Suppressor macrophage treated with lipopolysaccharide for 4 hours (primary cell): ENCODE measurements around the gene MLH1.
A peak's percentile ranks its signal among the peaks of the same experiment; 100 is the strongest.
"Not testable (repeated sequence)": the region's sequence is repeated elsewhere in the genome, so short reads cannot be mapped to it uniquely, and the experiment has no call there.

Experiments used
- DNase-seq: peaks from one replicate; pipeline ENCODE4 v3.0.0-alpha.2; 2020

The MLH1 gene

DNA sequence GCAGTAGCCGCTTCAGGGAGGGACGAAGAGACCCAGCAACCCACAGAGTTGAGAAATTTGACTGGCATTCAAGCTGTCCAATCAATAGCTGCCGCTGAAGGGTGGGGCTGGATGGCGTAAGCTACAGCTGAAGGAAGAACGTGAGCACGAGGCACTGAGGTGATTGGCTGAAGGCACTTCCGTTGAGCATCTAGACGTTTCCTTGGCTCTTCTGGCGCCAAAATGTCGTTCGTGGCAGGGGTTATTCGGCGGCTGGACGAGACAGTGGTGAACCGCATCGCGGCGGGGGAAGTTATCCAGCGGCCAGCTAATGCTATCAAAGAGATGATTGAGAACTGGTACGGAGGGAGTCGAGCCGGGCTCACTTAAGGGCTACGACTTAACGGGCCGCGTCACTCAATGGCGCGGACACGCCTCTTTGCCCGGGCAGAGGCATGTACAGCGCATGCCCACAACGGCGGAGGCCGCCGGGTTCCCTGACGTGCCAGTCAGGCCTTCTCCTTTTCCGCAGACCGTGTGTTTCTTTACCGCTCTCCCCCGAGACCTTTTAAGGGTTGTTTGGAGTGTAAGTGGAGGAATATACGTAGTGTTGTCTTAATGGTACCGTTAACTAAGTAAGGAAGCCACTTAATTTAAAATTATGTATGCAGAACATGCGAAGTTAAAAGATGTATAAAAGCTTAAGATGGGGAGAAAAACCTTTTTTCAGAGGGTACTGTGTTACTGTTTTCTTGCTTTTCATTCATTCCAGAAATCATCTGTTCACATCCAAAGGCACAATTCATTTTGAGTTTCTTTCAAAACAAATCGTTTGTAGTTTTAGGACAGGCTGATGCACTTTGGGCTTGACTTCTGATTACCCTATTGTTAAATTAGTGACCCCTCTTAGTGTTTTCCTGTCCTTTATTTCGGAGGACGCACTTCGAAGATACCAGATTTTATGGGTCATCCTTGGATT, at the start of gene MLH1:
MLH1 (plus strand) TSS at position 193 of the 958 bp plus-strand sequence; CDS start at position 223, 30 bp downstream.
- peak; percentile 100 for DNase-seq

DNA sequence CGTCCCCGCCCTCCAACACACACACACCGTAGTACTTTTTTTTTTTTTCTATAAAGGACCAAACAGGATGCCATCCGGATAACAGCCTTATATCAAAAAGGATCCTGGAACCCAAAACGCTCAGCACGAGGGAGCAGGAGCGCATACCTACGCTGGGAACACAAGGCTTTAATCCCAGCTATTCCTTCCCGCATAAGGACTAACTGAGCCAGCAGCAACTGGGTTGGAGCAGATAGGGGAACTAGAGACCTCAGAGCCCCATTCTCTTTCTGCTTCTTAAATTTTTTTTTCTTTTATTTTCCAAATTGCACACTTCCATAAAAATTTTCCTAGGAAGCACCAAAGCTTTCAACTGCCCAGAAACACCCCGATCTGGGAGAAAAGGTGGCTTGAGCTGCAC, 49.7 kb upstream of the MLH1 start:
- no peak for DNase-seq

DNA sequence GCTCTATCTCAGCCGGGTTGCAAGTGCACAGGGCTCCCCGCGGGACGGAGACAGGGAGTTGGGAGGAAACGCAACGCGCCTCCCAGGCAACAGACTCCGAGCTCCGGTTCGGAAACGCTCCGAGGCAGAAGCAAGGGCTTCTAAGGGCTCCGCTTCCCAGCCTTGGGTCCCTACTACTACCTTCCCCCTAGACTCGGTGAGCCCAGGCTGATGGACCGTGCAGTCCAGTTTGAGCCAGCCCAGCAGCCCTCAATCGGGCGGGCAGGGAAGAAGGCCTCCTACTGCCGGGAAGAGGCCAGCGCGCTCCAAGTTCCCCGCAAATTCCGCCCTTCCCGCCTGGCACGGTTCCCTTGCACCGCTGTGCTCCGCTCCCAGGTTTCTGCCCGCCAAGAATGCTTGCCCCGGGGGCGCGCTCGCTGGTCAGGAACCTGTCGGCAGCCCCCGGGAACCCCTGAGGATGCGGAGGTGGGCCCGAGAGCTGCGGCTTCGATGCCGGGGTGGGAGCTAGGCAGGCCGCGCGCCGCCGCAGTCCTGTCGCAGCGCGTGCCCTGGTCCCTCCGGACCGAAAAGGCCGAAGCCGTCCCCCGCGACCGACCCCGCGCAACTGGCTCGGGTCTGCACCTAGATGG, 49.2 kb upstream of the MLH1 start:
- peak; percentile 50 for DNase-seq

DNA sequence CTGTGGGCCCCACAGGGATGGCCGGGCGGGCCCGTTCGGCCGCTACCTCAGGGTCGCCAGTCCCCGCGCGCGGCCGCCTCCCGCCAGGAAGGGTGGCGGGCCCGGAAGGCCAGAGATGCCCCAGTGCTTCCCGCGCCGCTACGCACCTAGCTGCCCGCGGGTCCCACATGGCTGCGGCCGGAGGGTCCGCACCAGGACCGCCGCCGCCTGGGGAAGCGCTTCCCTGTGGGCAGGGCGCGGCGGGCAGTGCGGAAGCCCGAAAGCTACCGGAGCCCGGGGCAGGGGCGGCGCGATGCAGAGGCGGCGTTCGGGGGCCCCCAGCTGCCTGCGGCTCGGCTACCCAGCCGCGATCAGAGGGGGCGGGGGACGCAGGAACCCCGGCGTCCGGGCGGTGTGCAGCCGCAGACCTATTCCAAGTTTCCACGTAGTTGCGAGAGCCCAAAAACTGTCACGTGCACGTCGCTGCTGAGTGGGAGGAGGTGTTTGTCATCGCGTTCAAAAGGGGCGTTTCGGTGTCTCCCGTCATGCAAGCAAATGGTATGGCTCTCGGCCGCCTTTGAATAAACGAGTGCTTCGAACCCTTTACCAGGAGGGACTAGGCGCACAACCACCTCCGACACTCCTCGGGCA, 48.6 kb upstream of the MLH1 start, which contains the start of gene TRANK1:
TRANK1 (minus strand) TSS at position 414 of the 630 bp plus-strand sequence; CDS start at position 169, 245 bp downstream.
- peak; percentile 77 for DNase-seq

DNA sequence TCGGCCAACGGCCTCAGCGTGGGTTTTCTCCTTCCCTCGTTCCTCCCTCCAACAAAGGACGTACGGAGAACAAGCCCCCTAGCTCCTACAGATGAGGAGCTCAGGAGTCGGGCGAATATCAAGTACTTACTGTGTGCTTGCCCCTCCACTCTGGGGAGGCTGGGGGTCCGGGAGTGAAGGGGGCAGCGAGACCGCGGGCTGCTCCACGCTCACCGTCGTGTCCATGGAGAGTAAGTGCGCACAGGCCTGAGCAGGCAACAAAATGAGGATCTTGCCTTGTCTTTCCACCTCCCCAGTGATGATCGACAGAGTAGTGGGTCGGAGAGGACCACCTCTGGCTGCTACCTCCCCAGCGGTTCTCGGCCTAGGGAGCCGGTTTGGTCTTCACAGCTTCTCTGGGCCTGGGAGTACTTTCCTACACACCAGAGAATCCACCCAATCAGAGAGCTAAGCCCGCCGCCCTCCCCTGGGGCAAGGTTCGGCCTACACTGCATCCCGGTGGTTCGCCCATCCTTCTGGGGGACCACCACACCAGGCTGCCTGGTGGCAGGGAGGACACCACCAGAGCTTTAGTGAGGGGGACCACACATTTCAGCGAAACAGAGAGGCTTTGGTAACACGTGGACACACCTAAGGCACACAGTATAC, 47.9 kb upstream of the MLH1 start:
- no peak for DNase-seq

DNA sequence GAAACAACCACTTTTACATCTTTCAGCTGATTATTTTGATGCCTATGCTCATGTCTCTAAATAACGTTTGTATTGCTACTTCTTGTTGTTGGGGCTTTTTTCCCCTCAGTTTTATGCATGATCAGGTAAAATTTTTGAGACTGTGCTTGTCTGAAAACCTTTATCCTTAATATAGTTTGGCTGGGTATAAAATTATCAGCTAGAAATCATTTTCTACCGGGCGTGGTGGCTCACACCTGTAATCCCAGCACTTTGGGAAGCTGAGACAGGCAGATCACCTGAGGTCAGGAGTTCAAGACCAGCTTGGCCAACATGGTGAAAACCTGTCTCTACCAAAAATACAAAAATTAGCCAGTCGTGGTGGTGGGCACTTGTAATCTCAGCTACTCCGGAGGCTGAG, 45.5 kb upstream of the MLH1 start:
- not testable (repeated sequence) for DNase-seq

DNA sequence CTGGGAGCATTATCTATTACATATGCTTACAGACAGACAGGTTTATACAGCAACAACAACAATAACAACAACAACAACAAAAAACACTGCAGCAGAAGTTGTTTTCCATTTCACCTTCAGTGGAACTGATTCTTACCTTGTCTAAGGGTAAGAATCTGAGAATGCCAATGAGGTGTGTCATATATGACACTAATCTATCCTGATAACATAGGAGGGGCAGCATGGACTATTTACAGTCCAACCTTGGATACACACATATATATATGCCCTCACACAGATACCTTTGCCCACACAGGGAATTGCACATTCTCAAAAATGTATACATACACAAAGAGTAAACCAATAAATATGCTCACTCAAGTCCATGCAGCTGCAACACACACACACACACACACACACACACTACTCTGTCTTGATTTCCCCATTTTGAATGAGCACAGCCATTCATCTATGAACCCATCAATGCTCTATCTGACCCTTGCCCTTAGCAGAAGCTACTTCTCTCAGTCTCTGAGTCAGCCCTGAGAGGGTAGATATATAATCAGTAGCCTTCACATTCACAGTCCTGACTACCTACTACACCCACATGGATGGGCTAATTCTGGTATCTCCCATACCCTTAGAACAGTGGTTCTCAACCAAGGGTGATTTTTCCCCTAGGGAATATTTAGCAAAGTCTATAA, 38.7 kb upstream of the MLH1 start:
- DNase-seq: peak; percentile 58

DNA sequence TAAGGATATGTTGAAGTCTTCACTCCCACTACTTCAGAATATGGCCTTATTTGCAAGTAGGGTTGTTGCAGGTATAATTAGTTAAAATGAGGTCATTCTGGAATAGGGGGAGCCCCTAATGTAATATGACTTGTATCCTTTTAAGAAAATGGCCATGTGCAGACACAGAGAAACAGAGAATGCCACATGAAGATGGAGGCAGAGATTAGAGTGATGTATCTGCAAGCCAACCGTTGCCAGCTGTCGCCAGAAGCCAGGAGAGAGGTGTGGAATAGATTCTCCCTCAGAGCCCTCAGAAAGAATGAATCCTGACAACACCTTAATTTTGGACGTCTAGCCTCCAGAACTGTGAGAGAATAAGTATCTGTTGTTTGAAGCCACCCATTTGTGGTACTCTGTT, 37.2 kb upstream of the MLH1 start:
- DNase-seq: no peak

DNA sequence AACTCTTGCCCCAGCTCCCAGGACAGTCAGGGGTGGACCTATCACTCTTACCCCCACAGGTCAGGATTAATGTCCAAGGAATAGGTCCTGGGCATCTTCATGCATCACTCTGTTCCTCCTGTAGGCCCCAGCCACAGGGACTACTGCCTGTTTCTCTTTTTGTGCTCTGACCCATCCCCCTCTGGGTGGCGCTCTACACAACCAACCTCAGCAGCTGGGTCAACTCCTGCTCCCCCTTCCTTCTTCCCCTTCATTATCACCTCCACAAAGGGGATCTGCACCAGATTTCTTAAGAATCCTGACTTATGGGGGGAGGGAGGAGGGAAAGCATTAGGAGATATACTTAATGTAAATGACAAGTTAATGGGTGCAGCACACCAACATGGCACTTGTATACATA, 36.3 kb upstream of the MLH1 start:
- DNase-seq: no peak

DNA sequence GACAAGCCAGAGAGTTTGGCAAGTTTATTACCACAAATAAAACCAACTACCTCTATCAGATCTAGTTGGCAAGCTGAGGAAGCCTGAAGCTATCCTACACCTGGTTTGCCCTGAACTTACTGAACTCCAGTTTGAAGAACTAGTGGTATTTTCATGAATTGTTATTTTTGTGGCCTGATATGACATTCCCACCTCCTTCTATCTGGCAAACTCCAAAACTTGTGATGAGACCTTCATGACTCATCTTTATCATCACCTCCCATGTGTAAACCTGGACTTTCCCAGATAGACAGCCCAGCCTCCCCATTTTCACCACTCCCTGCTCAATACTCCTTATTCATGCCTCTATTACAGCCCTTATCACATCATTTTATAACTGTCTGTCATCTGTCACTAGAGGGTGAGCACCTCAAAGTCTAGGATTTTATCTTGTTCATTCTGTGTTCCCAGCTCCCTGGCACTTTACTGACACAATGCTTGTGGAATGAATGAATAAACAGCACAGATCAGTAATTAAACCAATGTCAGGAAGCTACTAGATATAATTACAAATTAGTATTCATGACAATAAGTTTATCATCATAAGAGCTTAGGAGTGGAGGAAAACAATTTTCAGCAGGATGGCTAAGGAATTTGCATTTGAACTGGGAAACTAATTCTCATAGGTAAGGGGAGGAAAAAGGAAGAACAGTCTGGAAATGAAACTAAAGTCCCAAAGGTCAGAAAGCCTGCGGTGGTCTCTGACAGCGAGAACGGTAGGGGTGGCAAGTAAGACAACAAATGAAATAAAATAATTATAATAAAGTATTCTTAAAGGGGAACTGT, 35.2 kb upstream of the MLH1 start:
- peak; percentile 79 for DNase-seq

DNA sequence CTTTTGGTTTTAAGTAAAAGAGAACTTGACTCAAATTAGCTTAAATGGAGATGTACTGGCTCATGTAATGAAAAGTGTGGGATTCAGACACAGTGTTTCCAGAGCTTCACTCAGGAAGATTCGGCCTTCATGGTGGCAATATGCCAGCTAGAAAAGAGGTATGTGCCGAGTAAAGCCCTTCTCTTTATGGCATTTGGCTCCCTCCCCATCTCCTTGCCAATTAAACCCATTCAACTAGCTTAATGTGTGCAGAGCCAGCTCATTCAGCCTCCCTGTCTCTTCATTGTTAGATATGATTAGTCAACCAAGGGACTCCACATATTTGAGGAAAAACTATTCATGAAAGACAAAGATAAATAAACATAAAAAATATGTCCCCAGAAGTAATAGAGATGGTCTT, 33.5 kb upstream of the MLH1 start:
- DNase-seq: no peak

DNA sequence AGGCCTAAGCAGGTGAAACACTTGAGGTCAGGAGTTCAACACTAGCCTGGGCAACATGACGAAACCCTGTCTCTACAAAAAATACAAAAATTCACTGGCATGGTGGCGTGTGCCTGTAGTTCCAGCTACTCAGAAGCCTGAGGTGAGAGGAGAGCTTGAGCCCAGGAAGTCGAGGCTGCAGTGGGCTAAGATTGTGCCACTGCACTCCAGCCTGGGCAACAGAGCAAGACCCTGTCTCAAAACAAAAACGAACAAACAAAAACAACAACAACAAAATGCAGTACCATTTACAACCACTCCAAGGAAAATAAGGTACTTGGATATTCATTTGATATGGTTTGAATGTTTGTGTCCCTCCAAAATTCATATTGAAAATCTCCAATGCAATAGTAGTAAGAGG, 32.8 kb upstream of the MLH1 start:
- DNase-seq: no peak

DNA sequence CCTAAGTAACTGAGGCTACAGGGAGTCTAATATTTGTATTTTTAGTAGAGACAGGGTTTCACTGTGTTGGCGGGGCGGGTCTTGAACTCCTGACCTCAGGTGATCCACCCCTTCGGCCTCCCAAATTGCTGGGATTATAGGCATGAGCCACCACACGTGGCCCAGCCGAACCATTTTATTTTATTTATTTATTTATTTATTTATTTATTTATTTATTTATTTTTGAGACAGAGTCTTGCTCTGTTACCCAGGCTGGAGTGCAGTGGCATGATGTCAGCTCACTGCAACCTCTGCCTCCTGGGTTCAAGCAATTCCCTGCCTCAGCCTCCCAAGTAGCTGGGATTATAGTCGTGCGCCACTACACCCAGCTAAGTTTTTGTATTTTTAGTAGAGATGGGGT, 30.3 kb upstream of the MLH1 start:
- DNase-seq: not testable (repeated sequence)

DNA sequence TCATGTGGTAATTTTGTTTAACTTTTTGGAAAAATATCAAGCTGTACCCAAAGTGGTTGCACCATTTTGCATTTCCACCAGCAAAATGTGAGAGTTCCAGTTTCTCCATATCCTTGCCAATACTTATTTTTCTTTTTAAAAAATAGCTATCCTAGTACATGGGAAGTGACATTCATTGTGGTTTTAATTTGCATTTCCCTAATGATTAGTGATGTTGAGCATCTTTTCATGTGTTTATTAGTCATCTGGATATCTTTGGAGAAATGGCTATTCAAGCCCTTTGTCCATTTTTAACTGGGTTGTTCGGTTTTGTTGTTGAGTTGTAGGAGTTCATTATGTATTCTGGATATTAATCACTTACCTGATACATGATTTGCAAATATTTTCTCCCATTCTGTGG, 29.0 kb upstream of the MLH1 start:
- DNase-seq: peak; percentile 34

DNA sequence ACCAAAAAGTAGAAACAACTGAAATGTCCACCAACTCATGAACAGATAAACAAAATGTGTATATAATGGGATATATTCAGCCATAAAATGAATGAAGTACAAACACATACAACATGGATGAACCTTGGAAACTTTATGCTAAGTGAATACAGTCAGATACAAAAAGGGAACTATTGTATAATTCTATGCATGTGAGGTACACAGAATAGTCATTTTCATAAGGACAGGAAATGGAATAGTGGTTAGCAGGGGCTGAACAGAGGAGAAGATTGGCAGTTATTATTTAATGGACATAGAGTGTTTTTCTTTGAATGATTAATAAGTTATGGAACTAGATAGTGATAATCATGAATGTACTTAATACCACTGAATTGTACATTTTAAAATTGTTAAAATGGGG, 28.5 kb upstream of the MLH1 start:
- DNase-seq: peak; percentile 43

DNA sequence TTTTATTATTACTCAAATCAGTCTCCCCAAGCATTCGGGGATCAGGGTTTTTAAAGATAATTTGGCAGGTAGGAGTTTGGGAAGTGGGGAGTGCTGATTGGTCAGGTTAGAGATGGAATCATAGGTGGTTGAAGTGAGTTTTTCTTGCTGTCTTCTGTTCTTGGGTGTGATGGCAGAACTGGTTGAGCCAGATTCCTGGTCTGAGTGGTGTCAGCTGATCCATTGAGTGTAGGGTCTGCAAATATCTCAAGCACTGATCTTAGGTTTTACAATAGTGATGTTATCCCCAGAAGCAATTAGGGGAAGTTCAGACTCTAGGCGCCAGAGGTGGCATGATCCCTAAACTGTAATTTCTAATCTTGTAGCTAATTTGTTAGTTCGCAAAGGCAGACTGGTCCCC, 27.9 kb upstream of the MLH1 start:
- DNase-seq: no peak

DNA sequence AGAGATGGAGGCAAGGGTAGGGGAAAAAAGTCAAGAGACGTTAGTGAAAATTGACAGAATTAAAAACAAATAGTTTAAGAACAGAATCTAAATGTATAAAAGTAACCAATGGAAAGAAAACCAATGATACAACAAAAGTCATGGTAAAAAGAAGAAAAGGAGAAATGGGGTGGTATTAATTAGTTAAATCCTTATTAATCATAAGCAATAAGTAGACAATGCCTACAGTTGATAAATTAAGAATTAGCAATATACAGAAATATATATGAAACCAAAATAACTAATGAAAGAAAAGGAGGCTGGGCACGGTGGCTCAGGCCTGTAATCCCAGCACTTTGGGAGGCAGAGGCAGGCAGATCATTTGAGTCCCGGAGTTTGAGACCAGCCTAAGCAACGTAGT, 24.2 kb upstream of the MLH1 start:
- no peak for DNase-seq

DNA sequence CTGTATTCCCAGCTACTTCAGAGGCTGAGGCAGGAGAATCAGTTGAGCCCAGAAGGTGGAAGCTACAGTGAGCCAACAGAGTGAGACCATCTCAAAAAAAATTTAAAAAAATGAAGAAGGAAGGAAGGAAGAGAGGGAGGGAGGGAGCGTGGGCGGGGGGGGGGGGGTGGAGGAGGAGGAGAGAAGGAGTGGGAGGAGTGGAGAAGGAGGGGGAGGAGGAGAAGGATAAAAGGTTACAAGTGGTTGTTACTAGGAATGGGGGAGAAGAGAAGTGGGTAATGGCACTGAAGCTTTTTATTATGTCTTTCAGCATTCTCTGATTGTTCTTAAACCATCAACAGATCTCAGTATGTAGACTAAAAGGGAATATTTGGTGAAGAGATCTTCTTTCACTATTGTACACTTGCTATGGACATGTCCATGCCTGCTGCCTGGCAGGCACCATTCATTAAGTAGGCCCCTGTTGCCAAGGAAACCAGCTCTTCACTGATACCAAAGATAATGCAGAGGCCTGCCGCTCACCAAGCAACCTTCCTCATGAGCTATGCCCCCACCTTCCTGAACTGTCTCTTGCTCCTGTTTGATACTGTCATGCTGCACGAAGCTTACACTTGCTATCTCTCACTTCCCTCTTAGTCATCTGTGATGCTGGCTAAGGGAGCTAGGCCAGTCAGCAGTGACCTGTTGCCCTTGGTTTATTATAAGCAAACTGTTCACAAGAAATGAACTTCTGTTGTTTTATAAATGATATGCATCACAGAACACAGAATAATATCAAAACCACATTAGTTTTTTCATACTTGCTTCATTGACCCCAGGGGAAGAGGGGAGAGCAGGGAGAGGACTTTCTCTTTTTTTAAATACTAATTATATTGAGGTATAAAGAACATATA, 23.5 kb upstream of the MLH1 start:
- DNase-seq: peak; percentile 75

DNA sequence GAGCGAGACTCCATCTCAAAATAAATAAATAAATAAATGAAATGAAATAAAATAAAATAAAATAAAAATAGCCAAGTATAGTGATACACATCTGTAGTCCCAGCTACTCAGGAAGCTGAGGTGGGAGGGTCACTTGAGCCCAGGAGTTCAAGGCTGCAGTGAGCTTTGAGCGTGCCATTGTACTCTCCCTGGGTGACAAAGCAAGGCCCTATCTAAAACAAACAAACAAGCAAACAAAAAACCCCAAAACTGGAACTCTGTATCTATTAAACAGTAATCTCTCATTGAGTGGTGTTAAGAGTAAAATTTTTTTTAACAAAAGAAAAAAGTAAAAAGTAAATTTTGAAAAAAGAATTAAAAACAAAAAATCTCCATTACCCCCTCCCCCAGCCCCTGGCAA, 21.2 kb upstream of the MLH1 start:
- no peak for DNase-seq

DNA sequence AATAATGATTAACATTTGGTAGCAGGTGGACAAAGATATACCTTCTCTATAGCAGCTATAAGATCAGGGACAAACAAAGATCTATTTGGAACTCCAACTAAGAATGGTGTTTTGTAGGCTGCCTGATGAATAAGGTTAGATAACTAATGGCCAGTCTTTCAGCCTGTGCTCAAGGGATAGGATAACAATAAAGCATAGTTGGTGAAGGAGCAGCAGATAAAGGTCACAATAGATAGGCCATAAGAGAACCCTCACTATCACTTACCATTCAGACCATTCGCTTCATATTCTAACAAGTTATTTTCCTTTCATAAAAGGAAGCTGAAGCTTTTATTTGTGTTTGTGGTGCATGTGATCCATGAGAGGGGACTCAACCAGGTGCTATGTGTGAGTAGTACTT, 20.2 kb upstream of the MLH1 start:
- DNase-seq: no peak

DNA sequence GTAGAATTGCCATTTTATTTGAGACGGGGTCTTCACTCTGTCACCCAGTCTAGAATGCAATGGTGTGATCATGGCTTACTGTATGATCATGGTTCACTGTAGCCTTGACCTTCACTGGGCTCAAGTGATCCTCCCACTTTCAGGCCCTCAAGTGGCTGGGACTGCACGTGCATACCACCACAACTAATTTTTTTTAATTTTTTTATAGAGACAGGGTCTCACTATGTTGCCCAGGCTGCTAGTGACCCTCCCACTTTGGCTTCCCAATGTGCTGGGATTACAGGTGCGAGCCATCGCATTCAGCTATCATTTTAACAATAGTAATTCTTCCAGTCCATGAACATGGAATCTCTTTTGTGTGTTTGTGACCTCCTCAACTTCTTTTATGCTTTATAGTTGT, 12.3 kb upstream of the MLH1 start:
- DNase-seq: no peak
